HG03066 (cell line): ENCODE measurements around the gene KRTAP10-1.
"Not testable (repeated sequence)": the region's sequence is repeated elsewhere in the genome, so short reads cannot be mapped to it uniquely, and the experiment has no call there.

Experiments used
- ATAC-seq: cut with Tn5 transposase; IDR thresholded peaks from one replicate; pipeline ENCODE4 v1.9.1; 2021; ENCODE audit warnings: low read depth; ENCODE audit not compliant: unreplicated experiment

KRTAP10-1 gene

GRCh38 chr21:44507673-44508425 lies 32.1 kb downstream of the KRTAP10-1 start:
- ATAC-seq, result no peak

GRCh38 chr21:44506279-44507255 lies 33.4 kb downstream of the KRTAP10-1 start:
- ATAC-seq, result no peak

- no peak for ATAC-seq
These were observed 34.2 kb downstream of the KRTAP10-1 start for GRCh38 chr21:44505673-44506278.

- ATAC-seq, result no peak
These were observed 36.0 kb downstream of the KRTAP10-1 start for GRCh38 chr21:44503901-44504399.

GRCh38 chr21:44503006-44503889 lies 36.7 kb downstream of the KRTAP10-1 start:
- ATAC-seq, result not testable (repeated sequence)

GRCh38 chr21:44502171-44502958 lies 37.6 kb downstream of the KRTAP10-1 start:
- ATAC-seq, result no peak

- ATAC-seq, result no peak
These were observed 39.9 kb downstream of the KRTAP10-1 start for GRCh38 chr21:44500111-44500510.

GRCh38 chr21:44499631-44500030 lies 40.4 kb downstream of the KRTAP10-1 start:
- no peak for ATAC-seq

- no peak for ATAC-seq
These were observed 40.8 kb downstream of the KRTAP10-1 start for GRCh38 chr21:44499211-44499560.

- ATAC-seq, result no peak
These were observed 41.5 kb downstream of the KRTAP10-1 start for GRCh38 chr21:44498280-44499210.

- no peak for ATAC-seq
These were observed 42.3 kb downstream of the KRTAP10-1 start for GRCh38 chr21:44497703-44498126.

GRCh38 chr21:44496564-44497550 lies 43.1 kb downstream of the KRTAP10-1 start:
- no peak for ATAC-seq

GRCh38 chr21:44495611-44496563 lies 44.1 kb downstream of the KRTAP10-1 start:
- ATAC-seq, result no peak

- no peak for ATAC-seq
These were observed 45.0 kb downstream of the KRTAP10-1 start for GRCh38 chr21:44494956-44495355.

GRCh38 chr21:44494418-44494817 lies 45.6 kb downstream of the KRTAP10-1 start:
- no peak for ATAC-seq
